Gastroesophageal sphincter (tissue), 4 donors: ENCODE results near the gene FGFR4. TPM values are rescaled to one million over a fixed set of nuclear protein-coding genes. Genes with fewer than 3 reads are reported as not detected.

Experiments used
- ATAC-seq: fragments of 150-250 bp; one replicate; pipeline ENCODE4 v1.9.1; 2016; ENCODE audit warnings: mild to moderate bottlenecking, moderate library complexity
- H3K27ac ChIP-seq, 4 donors: fragments of 200-600 bp; sonication (generic) in 3 of 4; 1 replicate in 3 of 4; 2 replicates in 1 of 4; pipeline ENCODE4 v1.5.1; 2016 to 2019
- H3K27me3 ChIP-seq: fragments of 200-600 bp; sonication (generic); one replicate; pipeline ENCODE4 v1.5.1; 2019
- H3K36me3 ChIP-seq, 2 donors: fragments of 200-600 bp; sonication (generic); one replicate each; pipeline ENCODE4 v1.5.1; 2019; ENCODE audit warnings: control low read depth in 1 of 2
- H3K4me1 ChIP-seq, 3 donors: fragments of 200-600 bp; sonication (generic); 1 replicate in 2 of 3; 2 replicates in 1 of 3; pipeline ENCODE4 v1.5.1; 2016 to 2019; ENCODE audit warnings: control low read depth in 2 of 3
- H3K4me3 ChIP-seq, 2 donors: fragments of 200-600 bp; sonication (generic); one replicate each; pipeline ENCODE4 v1.5.1; 2019; ENCODE audit warnings: mild to moderate bottlenecking in 1 of 2, moderate library complexity in 1 of 2
- H3K9me3 ChIP-seq, 3 donors: fragments of 200-600 bp; sonication (generic); one replicate each; pipeline ENCODE4 v1.5.1; 2017 to 2019; ENCODE audit warnings: control low read depth in 2 of 3
- CTCF ChIP-seq, 4 experiments: fragments of 200-600 bp in 2 of 4; fragments of 450-650 bp in 2 of 4; sonication (generic) in 1 of 4; IDR thresholded peaks; one replicate each; pipeline ENCODE4 v1.5.1; 2017 to 2019; ENCODE audit warnings: antibody characterized with exemption in 4 of 4, mild to moderate bottlenecking in 2 of 4, moderate library complexity in 2 of 4
- EP300 ChIP-seq: sonication (generic); formaldehyde crosslinking; IDR thresholded peaks from one replicate; pipeline ENCODE4 v1.6.1; 2017; ENCODE audit warnings: antibody characterized with exemption, mild to moderate bottlenecking
- POLR2A ChIP-seq, 2 donors: fragments of 450-650 bp; IDR thresholded peaks; one replicate each; pipeline ENCODE4 v1.6.1; 2017; ENCODE audit warnings: antibody characterized with exemption in 2 of 2, mild to moderate bottlenecking in 2 of 2, moderate library complexity in 1 of 2
- POLR2AphosphoS5 ChIP-seq: sonication (generic); formaldehyde crosslinking; IDR thresholded peaks from one replicate; pipeline ENCODE4 v1.6.1; 2017; ENCODE audit warnings: antibody characterized with exemption
- WGBS, 2 donors: methylation state at CpG; one replicate each; pipeline ENCODE4 v1.1.5; 2018; ENCODE audit warnings: low coverage in 1 of 2; 5-methylcytosine and 5-hydroxymethylcytosine counted together
- total RNA-seq, 4 donors: library from RNA; depleted of rRNA; stranded (reverse); fragments of >200 nt; gene quantifications; one replicate each; pipeline ENCODE4 v1.1.0, GENCODE V29; 2016

FGFR4 gene
- total RNA-seq, 4 donors from 2014 or later: 3.0 to 7.4 (median 6.6) TPM

GRCh38 chr5:177092178-177093081 lies 5.7 kb downstream of the FGFR4 start:
- H3K27me3 ChIP-seq: peaks cover 46% of the 10 kb centered on the region
- TF ChIP-seq CTCF (IDR thresholded peaks at IDR 0.05) (no peak), POLR2A (IDR thresholded peaks at IDR 0.05) (no peak), EP300 (no peak), POLR2AphosphoS5 (no peak)

GRCh38 chr5:177093082-177093712 lies 6.5 kb downstream of the FGFR4 start:
- Histone ChIP-seq H3K27ac (no peak overlapping the region), H3K4me3 (no peak overlapping the region), H3K27me3 (peaks cover 40% of the 10 kb centered on the region), H3K36me3 (no peaks in the 10 kb centered on the region), H3K4me1 (peaks cover 0 to 46% (median 7%) of the 10 kb centered on the region in 3 donors), H3K9me3 (no peaks in the 10 kb centered on the region)
- no peak for TF ChIP-seq POLR2A (IDR thresholded peaks at IDR 0.05)
- ATAC-seq: no peak
- 100% methylated on average over 1 of the region's 40 CpGs; no CpG with 5 or more reads in 1 of the 2 donors for WGBS, 2 donors

More at GRCh38 chr5:177092178-177093081, 5.7 kb downstream of the FGFR4 start:
- H3K36me3 ChIP-seq: no peaks in the 10 kb centered on the region
- H3K4me1 ChIP-seq: peaks cover 0 to 50% (median 8%) of the 10 kb centered on the region in 3 donors
- H3K27ac ChIP-seq: no peak overlapping the region
- WGBS, 2 donors: no CpG with 5 or more reads among the region's 32 CpGs
- no peak for ATAC-seq
- H3K4me3 ChIP-seq: no peak overlapping the region
- H3K9me3 ChIP-seq: no peaks in the 10 kb centered on the region

GRCh38 chr5:177093803-177094202 lies 7.1 kb downstream of the FGFR4 start:
- no peaks in the 10 kb centered on the region for H3K9me3 ChIP-seq
- no peak for ATAC-seq
- 70 to 80% methylated on average over 1 to 3 of the region's 6 CpGs for WGBS, 2 donors
- H3K27me3 ChIP-seq: peaks cover 35% of the 10 kb centered on the region
- TF ChIP-seq EP300 (no peak), POLR2A (IDR thresholded peaks at IDR 0.05) (no peak), POLR2AphosphoS5 (no peak), CTCF (IDR thresholded peaks at IDR 0.05) (no peak)
- peaks cover 0 to 47% (median 12%) of the 10 kb centered on the region in 3 donors for H3K4me1 ChIP-seq
- no peaks in the 10 kb centered on the region for H3K36me3 ChIP-seq
- no peak overlapping the region for H3K4me3 ChIP-seq
- peak overlapping the region in 1 of 4 donors; percentile 53 for H3K27ac ChIP-seq

- peak overlapping the region in 3 of 4 donors; percentile 34 to 53 (median 51) for H3K27ac ChIP-seq
- no peak for TF ChIP-seq POLR2A (IDR thresholded peaks at IDR 0.05)
- TF ChIP-seq POLR2AphosphoS5: peak; percentile 94
- peaks cover 28% of the 10 kb centered on the region for H3K27me3 ChIP-seq
- H3K4me1 ChIP-seq: peaks cover 0 to 42% (median 12%) of the 10 kb centered on the region in 3 donors
- no peaks in the 10 kb centered on the region for H3K36me3 ChIP-seq
- WGBS, 2 donors: 43 to 83% methylated on average over 1 to 6 of the region's 12 CpGs
- peak; percentile 85 for ATAC-seq
- H3K9me3 ChIP-seq: no peaks in the 10 kb centered on the region
- H3K4me3 ChIP-seq: no peak overlapping the region
These were observed 7.7 kb downstream of the FGFR4 start for GRCh38 chr5:177094224-177095087.

GRCh38 chr5:177095088-177095669 lies 8.5 kb downstream of the FGFR4 start:
- no CpG with 5 or more reads among the region's 28 CpGs for WGBS, 2 donors
- ATAC-seq: no peak
- Histone ChIP-seq H3K27ac (peak overlapping the region in 2 of 4 donors; percentile 34 to 47), H3K9me3 (no peaks in the 10 kb centered on the region), H3K36me3 (no peaks in the 10 kb centered on the region), H3K4me1 (peaks cover 0 to 35% (median 12%) of the 10 kb centered on the region in 3 donors), H3K27me3 (peaks cover 21% of the 10 kb centered on the region), H3K4me3 (no peak overlapping the region)
- TF ChIP-seq POLR2A (IDR thresholded peaks at IDR 0.05) (no peak), POLR2AphosphoS5 (no peak), CTCF (IDR thresholded peaks at IDR 0.05) (no peak), EP300 (no peak)
